Measurements from ENCODE around the gene C2orf68.

- TF ChIP-seq MAX (IDR thresholded peaks at IDR 0.05), result no peak
- TF ChIP-seq CTCF (IDR thresholded peaks at IDR 0.05; ENCODE audit: low read depth, low read length, missing input control), result no peak
- no peak for TF ChIP-seq SP1 (IDR thresholded peaks at IDR 0.05)
- no peak for TF ChIP-seq REST (IDR thresholded peaks at IDR 0.05)
- no peak for TF ChIP-seq JUND (IDR thresholded peaks at IDR 0.05)
- TF ChIP-seq ATF3 (IDR thresholded peaks at IDR 0.05), result no peak
- TF ChIP-seq GABPA (IDR thresholded peaks at IDR 0.05 in 1 of 2, conservative IDR thresholded peaks at IDR 0.05 in 1 of 2), result no peak
Observed at GRCh38 chr2:85593023-85593422, 18.8 kb downstream of the C2orf68 start.

All from liver (tissue), 3 donors.